Fibroblast of lung (primary cell): ENCODE results near the gene IL3RA. TPM values are rescaled to one million over a fixed set of nuclear protein-coding genes. Genes with fewer than 3 reads are reported as not detected.
"Not testable (repeated sequence)": the region's sequence is repeated elsewhere in the genome, so short reads cannot be mapped to it uniquely, and the experiment has no call there.

Experiments
- DNase-seq, 2 donors: peaks; one replicate each; pipeline versions ENCODE4 v3.0.0 to v3.0.0-alpha.2; 2010; ENCODE audit warnings: low read depth in 2 of 2
- H2AFZ ChIP-seq: 2 replicates; pipeline ENCODE4 v1.5.1; 2012; ENCODE audit warnings: low read length, control low read depth, inconsistent platforms
- H3K27ac ChIP-seq: 2 replicates; pipeline ENCODE4 v1.5.1; 2011; ENCODE audit warnings: low read length, control low read depth; ENCODE audit not compliant: insufficient read depth
- H3K27me3 ChIP-seq: 2 replicates; pipeline ENCODE4 v1.5.1; 2011; ENCODE audit warnings: mild to moderate bottlenecking, low read length; ENCODE audit not compliant: control insufficient read depth, insufficient read depth
- H3K36me3 ChIP-seq: 2 replicates; pipeline ENCODE4 v1.5.1; 2011; ENCODE audit warnings: low read length; ENCODE audit not compliant: control insufficient read depth, insufficient read depth
- H3K4me1 ChIP-seq: 2 replicates; pipeline ENCODE4 v1.5.1; 2011; ENCODE audit warnings: low read length; ENCODE audit not compliant: control insufficient read depth, insufficient read depth; ENCODE audit errors: extremely low read depth
- H3K4me2 ChIP-seq: 2 replicates; pipeline ENCODE4 v1.5.1; 2011; ENCODE audit warnings: low read length, control low read depth; ENCODE audit not compliant: insufficient read depth; ENCODE audit errors: extremely low read depth
- H3K4me3 ChIP-seq, 4 experiments: fragments of 200-600 bp in 1 of 4; sonication (generic) in 1 of 4; replicated peaks in 1 of 4; 2 replicates each; pipeline ENCODE4 v1.5.1; 2011 to 2016; ENCODE audit warnings: low read length in 4 of 4, low read depth in 3 of 4, mild to moderate bottlenecking in 3 of 4, control low read depth in 2 of 4, inconsistent platforms in 1 of 4, mixed read lengths in 1 of 4; ENCODE audit not compliant: insufficient read depth in 1 of 4; ENCODE audit errors: control extremely low read depth in 1 of 4
- H3K79me2 ChIP-seq: 2 replicates; pipeline ENCODE4 v1.5.1; 2012; ENCODE audit warnings: mild to moderate bottlenecking, low read length, inconsistent platforms; ENCODE audit not compliant: control insufficient read depth, insufficient read depth
- H3K9ac ChIP-seq: 2 replicates; pipeline ENCODE4 v1.5.1; 2011; ENCODE audit warnings: mild to moderate bottlenecking, low read length, control low read depth; ENCODE audit not compliant: insufficient read depth
- H3K9me3 ChIP-seq: 2 replicates; pipeline ENCODE4 v1.5.1; 2012; ENCODE audit warnings: low read depth, low read length; ENCODE audit not compliant: control insufficient read depth, insufficient read depth
- H4K20me1 ChIP-seq: 2 replicates; pipeline ENCODE4 v1.5.1; 2011; ENCODE audit warnings: low read length; ENCODE audit not compliant: control insufficient read depth, insufficient read depth; ENCODE audit errors: extremely low read depth
- CTCF ChIP-seq, 2 donors: IDR thresholded peaks in 1 of 2; conservative IDR thresholded peaks in 1 of 2; 1 replicate in 1 of 2; 2 replicates in 1 of 2; pipeline ENCODE4 v1.5.1; 2011 to 2012; ENCODE audit warnings: low read length in 2 of 2, control low read depth in 1 of 2, inconsistent platforms in 1 of 2, low read depth in 1 of 2, mild to moderate bottlenecking in 1 of 2
- EZH2 ChIP-seq: IDR thresholded peaks from 2 replicates; pipeline ENCODE4 v1.5.1; 2012; ENCODE audit warnings: low read length, control low read depth, mild to moderate bottlenecking; ENCODE audit errors: missing control alignments
- polyA plus RNA-seq, 2 donors: library from polyadenylated mRNA; depleted of rRNA in 1 of 2; stranded (reverse) in 1 of 2; unstranded in 1 of 2; fragments of >200 nt; gene quantifications; 2 replicates each; pipeline ENCODE4 v1.2.1, GENCODE V29; 2011 to 2012; ENCODE audit warnings: missing spikeins in 1 of 2
- total RNA-seq: library from RNA; depleted of rRNA; stranded (reverse); fragments of >200 nt; gene quantifications from 2 replicates; pipeline ENCODE4 v1.2.1, GENCODE V29; 2014

IL3RA gene
- total and polyA plus RNA-seq, 2 donors (not counting 1 experiment from before 2014, with no cell fraction given): under 0.01 to 0.03 TPM

- Histone ChIP-seq H3K9ac (no peak overlapping the region), H3K4me1 (no peaks in the 10 kb centered on the region), H2AFZ (no peak overlapping the region), H3K9me3 (no peaks in the 10 kb centered on the region), H3K79me2 (no peaks in the 10 kb centered on the region), H3K27ac (no peak overlapping the region), H3K27me3 (no peaks in the 10 kb centered on the region), H3K36me3 (no peaks in the 10 kb centered on the region), H3K4me3 (no peak overlapping the region), H3K4me2 (no peak overlapping the region), H4K20me1 (no peaks in the 10 kb centered on the region)
- no peak for TF ChIP-seq EZH2
- TF ChIP-seq CTCF (conservative IDR thresholded peaks at IDR 0.05 in 1 of 2, IDR thresholded peaks at IDR 0.05 in 1 of 2; ENCODE audit: low read depth in 1 of 2, low read length in 2 of 2): no peak
- no peak for DNase-seq
Measured at GRCh38 chrX:1292575-1293290, 43.9 kb upstream of the IL3RA start.

- Histone ChIP-seq H3K9ac (no peak overlapping the region), H2AFZ (no peak overlapping the region), H3K79me2 (no peaks in the 10 kb centered on the region), H3K4me1 (no peaks in the 10 kb centered on the region), H3K4me2 (no peak overlapping the region), H3K4me3 (no peak overlapping the region), H3K27ac (no peak overlapping the region), H4K20me1 (no peaks in the 10 kb centered on the region), H3K27me3 (no peaks in the 10 kb centered on the region), H3K9me3 (peaks cover 2% of the 10 kb centered on the region), H3K36me3 (no peaks in the 10 kb centered on the region)
- no peak for TF ChIP-seq CTCF (conservative IDR thresholded peaks at IDR 0.05 in 1 of 2, IDR thresholded peaks at IDR 0.05 in 1 of 2; ENCODE audit: low read depth in 1 of 2, low read length in 2 of 2)
- TF ChIP-seq EZH2: no peak
- no peak for DNase-seq
Measured at GRCh38 chrX:1294301-1295067, 42.1 kb upstream of the IL3RA start.

- peaks cover 2% of the 10 kb centered on the region for H3K9me3 ChIP-seq
- H3K9ac ChIP-seq: no peak overlapping the region
- no peaks in the 10 kb centered on the region for H3K27me3 ChIP-seq
- no peaks in the 10 kb centered on the region for H3K4me1 ChIP-seq
- no peak overlapping the region for H3K27ac ChIP-seq
- no peak overlapping the region for H3K4me3 ChIP-seq
- H3K36me3 ChIP-seq: no peaks in the 10 kb centered on the region
- no peaks in the 10 kb centered on the region for H4K20me1 ChIP-seq
- no peak for DNase-seq
- H3K4me2 ChIP-seq: no peak overlapping the region
- no peaks in the 10 kb centered on the region for H3K79me2 ChIP-seq
- H2AFZ ChIP-seq: no peak overlapping the region
- TF ChIP-seq EZH2: no peak
Measured at GRCh38 chrX:1295550-1295949, 41.0 kb upstream of the IL3RA start.

- not testable (repeated sequence) for H3K36me3 ChIP-seq, H2AFZ ChIP-seq, H3K4me1 ChIP-seq, H3K4me2 ChIP-seq, H3K4me3 ChIP-seq, H3K79me2 ChIP-seq, H3K9ac ChIP-seq, H3K27me3 ChIP-seq, DNase-seq, H3K27ac ChIP-seq, H4K20me1 ChIP-seq, H3K9me3 ChIP-seq
Measured at GRCh38 chrX:1297591-1297990, 39.0 kb upstream of the IL3RA start.
